HG03039 (cell line): ENCODE data around the gene PCDHB9.
"Not testable (repeated sequence)": the region's sequence is repeated elsewhere in the genome, so short reads cannot be mapped to it uniquely, and the experiment has no call there.

ENCODE experiments used
- ATAC-seq: cut with Tn5 transposase; IDR thresholded peaks from one replicate; pipeline ENCODE4 v1.9.1; 2021; ENCODE audit warnings: mild to moderate bottlenecking, moderate library complexity; ENCODE audit not compliant: unreplicated experiment

Gene PCDHB9

GRCh38 chr5:141234109-141234667 is 47.2 kb downstream of the PCDHB9 start:
- no peak for ATAC-seq

GRCh38 chr5:141235922-141236321 is 49.0 kb downstream of the PCDHB9 start:
- ATAC-seq, result not testable (repeated sequence)

- ATAC-seq, result no peak
Measured at GRCh38 chr5:141236516-141237313, 49.8 kb downstream of the PCDHB9 start.
